Activated gamma-delta T cell treated with Interleukin-2 at 50 U/mL for 16 hours (primary cell): ENCODE measurements around the gene RBFOX2.

Experiments used
- DNase-seq: peaks from one replicate; pipeline ENCODE4 v3.0.0-alpha.2; 2020

Gene RBFOX2

GRCh38 chr22:35894937-35895708, 133.5 kb downstream of the RBFOX2 start:
- DNase-seq, result no peak

DNA sequence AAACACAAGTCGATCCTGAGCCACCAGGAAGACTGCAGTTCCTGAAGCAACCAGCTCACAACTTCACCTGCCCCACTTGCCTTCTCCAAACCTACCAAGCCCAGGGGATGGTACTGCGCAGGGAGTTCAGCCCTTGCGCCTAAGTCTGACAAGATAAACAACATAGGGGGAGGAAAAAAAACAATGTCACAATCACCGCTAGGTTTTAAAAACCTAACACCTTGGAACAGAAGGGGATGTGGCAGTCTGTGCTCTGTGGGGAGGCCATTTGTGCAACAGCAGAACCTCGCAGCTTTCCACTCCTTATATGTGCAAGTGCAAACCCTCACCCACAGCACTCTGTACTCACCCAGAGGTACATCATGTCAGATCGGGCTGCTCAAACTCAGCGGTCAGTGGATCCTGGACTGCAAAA, 134.2 kb downstream of the RBFOX2 start:
- no peak for DNase-seq

DNA sequence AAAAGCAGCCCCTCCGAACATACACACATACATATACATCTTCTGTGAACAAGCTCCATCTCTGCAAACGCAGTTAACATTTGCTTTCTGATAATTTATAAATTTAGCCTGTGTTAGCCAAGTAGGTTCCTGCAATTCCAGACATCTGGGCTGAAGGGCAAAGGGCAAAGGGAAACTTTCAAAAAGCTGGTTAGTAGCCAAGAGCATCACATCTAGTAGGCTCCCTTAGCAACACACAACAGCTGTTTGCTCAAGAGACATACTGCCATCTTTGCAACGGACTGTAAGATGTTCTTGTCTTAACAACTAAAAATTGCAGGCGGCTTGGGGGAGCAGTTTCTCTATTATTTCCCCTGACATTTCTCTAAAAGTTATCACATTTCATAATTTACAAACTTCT, 134.9 kb downstream of the RBFOX2 start:
- DNase-seq, result no peak

- DNase-seq, result no peak
These were observed 136.4 kb downstream of the RBFOX2 start for GRCh38 chr22:35892192-35892591.

GRCh38 chr22:35891442-35891841, 137.2 kb downstream of the RBFOX2 start:
- no peak for DNase-seq

DNA sequence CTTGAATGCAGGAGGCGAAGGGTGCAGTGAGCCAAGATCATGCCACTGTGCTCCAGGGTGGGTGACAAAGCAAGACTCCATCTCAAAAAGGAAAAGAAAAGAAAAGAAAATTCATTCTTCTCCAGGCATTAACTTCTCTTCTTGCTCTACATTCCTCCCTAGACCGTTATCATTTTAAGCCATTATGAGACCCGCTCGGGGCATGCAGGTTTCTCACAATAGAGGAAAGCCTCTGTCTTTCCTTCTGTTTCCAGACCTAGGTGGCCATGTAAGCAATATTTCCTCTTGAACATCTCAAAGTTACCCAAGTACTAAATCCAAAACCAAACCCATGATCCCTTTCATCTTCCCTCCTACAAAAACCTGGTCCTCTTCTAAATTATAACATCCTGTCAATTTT, 139.6 kb downstream of the RBFOX2 start:
- no peak for DNase-seq

DNA sequence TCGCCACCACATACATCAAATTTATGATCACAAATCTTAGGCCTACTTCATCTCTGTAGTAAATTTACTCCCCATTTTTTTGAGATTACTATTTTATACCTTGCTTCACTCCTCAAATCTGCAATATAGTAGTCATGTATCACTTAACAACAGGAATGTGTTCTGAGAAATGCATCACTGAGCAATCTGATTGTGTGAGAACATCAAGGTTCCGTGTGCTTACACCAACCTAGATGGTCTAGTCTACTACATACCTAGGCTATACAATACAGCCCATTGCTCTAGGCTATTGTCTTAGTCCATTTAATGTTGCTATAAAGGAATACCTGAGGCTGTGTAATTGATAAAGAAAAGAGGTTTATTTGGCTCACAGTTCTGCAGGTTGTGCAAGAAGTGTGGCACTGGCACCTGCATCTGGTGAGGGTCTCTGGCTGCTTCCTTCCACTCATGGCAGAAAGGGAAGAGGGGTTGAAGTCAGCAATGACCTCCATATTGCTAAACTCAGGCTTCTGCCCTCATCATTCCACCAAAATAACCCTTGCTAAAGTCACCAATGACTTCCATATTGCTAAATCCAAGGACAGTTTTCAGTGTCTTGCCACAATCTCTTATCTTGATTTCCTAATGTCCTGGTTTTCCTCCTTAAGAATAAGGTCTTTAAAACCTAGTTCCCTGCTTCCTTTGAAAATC, 140.3 kb downstream of the RBFOX2 start:
- no peak for DNase-seq

DNA sequence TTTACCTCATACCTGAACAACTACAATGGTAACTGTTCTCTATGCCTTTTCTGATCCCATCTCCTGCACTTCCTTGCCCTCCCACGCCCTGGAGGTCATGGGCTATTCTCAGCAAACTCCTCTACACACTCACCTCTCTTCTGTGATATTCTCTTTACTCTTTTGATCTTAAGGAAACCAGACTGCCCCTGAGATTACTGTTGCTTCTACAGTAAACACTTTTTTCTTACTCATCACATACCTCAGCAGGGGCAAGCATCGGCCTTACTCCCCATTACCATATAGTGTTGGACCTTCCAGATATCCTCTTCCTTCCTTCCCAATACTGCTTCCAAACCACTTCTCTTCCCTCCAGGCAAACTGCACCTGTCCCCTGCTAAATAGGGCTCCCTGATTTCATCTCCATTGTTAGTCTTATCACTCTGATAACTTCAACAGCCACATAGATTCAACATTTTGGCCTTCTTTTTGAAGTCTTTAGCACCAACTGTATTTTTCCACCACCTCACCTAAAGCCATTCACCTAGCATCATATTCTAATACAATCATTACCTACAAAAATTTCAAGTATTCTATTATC, 141.2 kb downstream of the RBFOX2 start:
- DNase-seq, result no peak

GRCh38 chr22:35886309-35886708, 142.3 kb downstream of the RBFOX2 start:
- no peak for DNase-seq

DNA sequence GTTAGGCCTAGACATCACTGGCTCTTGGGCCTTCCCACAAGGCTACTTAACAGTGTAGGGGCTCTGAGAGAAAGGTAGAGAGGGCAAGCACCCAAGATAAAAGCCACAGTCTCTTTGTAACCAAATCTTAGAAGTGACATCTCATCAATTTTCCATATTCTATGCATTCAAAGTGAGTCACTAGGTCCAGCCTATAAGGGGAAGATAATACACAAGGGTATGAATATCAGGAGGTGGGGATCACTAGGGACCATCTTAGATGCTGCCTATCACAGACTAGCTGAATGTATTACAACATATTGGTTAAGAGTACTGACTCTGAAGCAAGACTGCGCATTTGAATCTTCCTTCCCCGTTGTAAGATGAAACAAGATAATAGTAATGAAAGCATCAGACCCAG, 144.1 kb downstream of the RBFOX2 start:
- DNase-seq, result no peak

DNA sequence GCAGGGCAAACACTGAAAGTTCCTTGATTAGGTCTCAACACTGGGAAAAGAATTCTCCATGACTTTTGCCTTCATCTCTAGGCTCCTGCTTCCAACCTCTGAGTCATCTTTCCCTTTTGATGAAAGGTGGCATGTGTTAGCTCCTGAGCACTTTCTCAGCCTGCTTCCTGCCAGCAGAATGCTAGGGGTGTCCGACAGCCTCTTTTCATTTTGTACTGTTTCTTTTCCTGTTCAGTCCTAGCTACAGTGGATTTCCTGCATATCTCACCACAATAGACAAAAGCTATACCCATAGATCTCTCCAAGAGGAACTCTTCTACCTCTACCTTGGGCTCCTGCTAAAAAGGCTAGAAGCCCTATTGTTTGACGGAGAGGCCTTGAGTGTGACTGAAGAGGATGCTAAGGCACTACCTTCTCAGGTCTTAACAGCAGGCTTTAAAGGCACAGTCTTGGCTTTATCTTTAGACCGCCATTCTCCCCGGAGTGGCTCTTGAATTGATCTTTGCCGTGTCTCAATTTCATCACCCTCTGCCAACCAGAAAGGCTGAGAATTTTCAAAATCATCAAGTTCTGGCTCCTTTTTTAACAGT, 145.5 kb downstream of the RBFOX2 start:
- DNase-seq, result no peak

DNA sequence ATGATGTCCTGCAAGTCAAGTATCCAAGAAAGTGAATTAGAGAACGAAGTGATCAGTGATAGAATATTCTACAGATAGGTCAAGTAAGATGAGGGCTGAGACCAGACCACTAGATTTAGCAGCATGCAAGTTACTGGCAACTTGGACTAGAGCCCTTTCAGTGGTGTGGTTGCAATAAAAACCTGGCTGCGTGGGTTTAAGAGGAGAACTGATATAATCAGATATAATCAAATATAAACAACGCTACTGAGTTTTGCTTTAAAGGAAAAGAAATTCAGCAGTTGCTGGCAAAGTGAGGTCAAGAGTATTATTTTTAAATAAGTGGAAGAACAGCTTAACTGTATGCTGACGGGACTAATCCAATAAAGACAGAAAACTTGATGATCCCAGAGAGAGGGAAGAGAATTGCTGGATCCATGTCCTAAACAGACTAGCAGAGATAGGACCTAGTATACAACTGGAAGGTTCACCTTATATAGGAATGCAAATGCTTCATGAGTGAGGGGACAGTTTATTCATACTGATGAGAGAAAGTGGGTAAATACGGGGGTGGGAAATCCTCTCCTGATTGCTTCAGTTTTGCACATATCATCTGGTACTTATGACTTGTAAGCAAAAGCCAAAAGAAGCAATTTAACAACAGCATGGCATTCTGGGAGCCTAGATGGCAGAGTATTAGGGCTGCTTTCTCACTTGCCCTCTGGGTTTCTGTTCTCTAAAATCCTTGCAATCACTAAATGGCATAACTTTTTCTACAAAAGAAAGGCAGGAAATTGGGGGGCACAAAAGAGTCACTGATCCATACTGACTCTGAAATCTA, 146.2 kb downstream of the RBFOX2 start:
- DNase-seq, result no peak

GRCh38 chr22:35879351-35879750, 149.3 kb downstream of the RBFOX2 start:
- no peak for DNase-seq

DNA sequence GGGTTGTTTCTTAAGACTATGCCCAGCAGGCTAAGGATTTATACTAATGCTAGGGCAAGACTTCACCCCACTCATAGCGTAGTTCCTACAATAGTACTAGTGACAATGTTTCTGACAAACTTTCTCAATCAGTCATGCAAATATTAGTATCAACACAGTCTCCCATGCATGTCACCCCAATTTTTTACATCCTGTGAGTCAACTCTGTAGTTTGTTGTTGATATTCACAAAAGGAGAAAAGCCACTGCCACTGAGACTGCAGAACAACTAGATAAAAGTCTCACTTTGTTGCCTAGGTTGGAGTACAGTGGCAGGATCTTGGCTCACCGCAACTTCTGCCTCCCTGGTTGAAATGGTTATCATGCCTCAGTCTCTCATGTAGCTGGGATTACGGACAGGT, 155.2 kb downstream of the RBFOX2 start:
- no peak for DNase-seq

GRCh38 chr22:35872451-35872850, 156.2 kb downstream of the RBFOX2 start:
- no peak for DNase-seq

- DNase-seq, result no peak
These were observed 157.9 kb downstream of the RBFOX2 start for GRCh38 chr22:35870517-35871293.

- no peak for DNase-seq
These were observed 159.7 kb downstream of the RBFOX2 start for GRCh38 chr22:35868938-35869337.

GRCh38 chr22:35866651-35867050, 162.0 kb downstream of the RBFOX2 start:
- DNase-seq, result no peak

- DNase-seq, result no peak
These were observed 164.0 kb downstream of the RBFOX2 start for GRCh38 chr22:35864545-35865165.

DNA sequence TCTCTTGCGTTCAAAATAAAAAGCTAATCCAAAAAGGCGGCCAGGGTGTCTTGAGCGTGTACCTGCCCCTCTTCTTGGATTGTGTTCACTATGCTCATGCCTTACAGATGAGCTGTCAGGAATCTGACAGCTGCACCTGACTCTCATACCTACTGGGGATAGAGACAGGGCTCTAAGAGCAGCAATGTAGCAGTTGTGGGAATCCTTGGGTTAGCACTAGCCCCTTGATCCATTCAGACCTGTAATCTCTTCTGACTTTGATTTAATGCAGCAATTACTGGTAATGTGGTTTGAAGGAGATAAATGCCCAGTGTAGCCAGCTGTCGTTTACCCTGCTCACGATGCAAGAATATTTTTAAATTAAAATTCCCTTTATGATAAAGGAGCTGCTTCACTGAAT, 165.2 kb downstream of the RBFOX2 start:
- no peak for DNase-seq

- DNase-seq, result no peak
These were observed 165.9 kb downstream of the RBFOX2 start for GRCh38 chr22:35862697-35863096.

- DNase-seq, result no peak
These were observed 167.2 kb downstream of the RBFOX2 start for GRCh38 chr22:35861451-35861850.
